T-helper 1 cell treated with Interleukin-12 subunit alpha and Interleukin-12 subunit beta and Interleukin-4 antibody, amounts not matched to agents 30 μg/mL and 1 μg/mL, for 36 hours (primary cell): ENCODE data around the gene TRPC3.

ENCODE experiments used
- H3K27ac Mint-ChIP-seq: one replicate; pipeline ENCODE4 v1.8.0; 2021; ENCODE audit warnings: mild to moderate bottlenecking, mixed read lengths
- H3K27me3 Mint-ChIP-seq: one replicate; pipeline ENCODE4 v1.8.0; 2021; ENCODE audit warnings: low read depth, mixed read lengths
- H3K36me3 Mint-ChIP-seq: one replicate; pipeline ENCODE4 v1.8.0; 2021; ENCODE audit warnings: low read depth, mixed read lengths
- H3K4me1 Mint-ChIP-seq: one replicate; pipeline ENCODE4 v1.8.0; 2021; ENCODE audit warnings: low read depth, mixed read lengths
- H3K4me3 Mint-ChIP-seq: one replicate; pipeline ENCODE4 v1.8.0; 2021; ENCODE audit warnings: mild to moderate bottlenecking, moderate library complexity, mixed read lengths
- H3K9me3 Mint-ChIP-seq: one replicate; pipeline ENCODE4 v1.8.0; 2021; ENCODE audit warnings: mixed read lengths

TRPC3 gene

GRCh38 chr4:121876070-121876469 is 75.8 kb downstream of the TRPC3 start:
- Mint-ChIP-seq H3K9me3 (no peaks in the 10 kb centered on the region), H3K27ac (no peak overlapping the region), H3K36me3 (no peaks in the 10 kb centered on the region), H3K4me3 (no peak overlapping the region), H3K27me3 (peaks cover 47% of the 10 kb centered on the region), H3K4me1 (peaks cover under 1% of the 10 kb centered on the region)

- H3K4me3 Mint-ChIP-seq, result no peak overlapping the region
- peaks cover 5% of the 10 kb centered on the region for H3K4me1 Mint-ChIP-seq
- H3K27me3 Mint-ChIP-seq, result peaks cover 43% of the 10 kb centered on the region
- no peaks in the 10 kb centered on the region for H3K9me3 Mint-ChIP-seq
- H3K36me3 Mint-ChIP-seq, result no peaks in the 10 kb centered on the region
- no peak overlapping the region for H3K27ac Mint-ChIP-seq
These were observed 76.2 kb downstream of the TRPC3 start for GRCh38 chr4:121875652-121876051.

GRCh38 chr4:121873604-121874003 is 78.3 kb downstream of the TRPC3 start:
- Mint-ChIP-seq H3K27me3 (peaks cover 35% of the 10 kb centered on the region), H3K27ac (no peak overlapping the region), H3K36me3 (no peaks in the 10 kb centered on the region), H3K4me1 (peaks cover 12% of the 10 kb centered on the region), H3K4me3 (no peak overlapping the region), H3K9me3 (no peaks in the 10 kb centered on the region)

GRCh38 chr4:121869841-121870822 is 81.7 kb downstream of the TRPC3 start, which contains the start of gene BBS7:
BBS7 (minus strand) TSS chr4:121870474; CDS start chr4:121870313, 161 bp downstream.
- H3K4me3 Mint-ChIP-seq, result peak within 1 kb of the TSS; percentile 98
- peaks cover 20% of the 10 kb centered on the region for H3K36me3 Mint-ChIP-seq
- peak within 1 kb of the TSS; percentile 86 for H3K27ac Mint-ChIP-seq
- no peaks in the 10 kb centered on the region for H3K9me3 Mint-ChIP-seq
- peaks cover 12% of the 10 kb centered on the region for H3K4me1 Mint-ChIP-seq
- peaks cover 27% of the 10 kb centered on the region for H3K27me3 Mint-ChIP-seq

- no peaks in the 10 kb centered on the region for H3K9me3 Mint-ChIP-seq
- no peak overlapping the region for H3K4me3 Mint-ChIP-seq
- peaks cover 27% of the 10 kb centered on the region for H3K36me3 Mint-ChIP-seq
- H3K4me1 Mint-ChIP-seq, result peaks cover 2% of the 10 kb centered on the region
- H3K27me3 Mint-ChIP-seq, result no peaks in the 10 kb centered on the region
- no peak overlapping the region for H3K27ac Mint-ChIP-seq
These were observed 88.1 kb downstream of the TRPC3 start for GRCh38 chr4:121863799-121864198.

GRCh38 chr4:121861426-121861825 is 90.4 kb downstream of the TRPC3 start:
- Mint-ChIP-seq H3K9me3 (no peaks in the 10 kb centered on the region), H3K4me1 (no peaks in the 10 kb centered on the region), H3K36me3 (peaks cover 16% of the 10 kb centered on the region), H3K27ac (no peak overlapping the region), H3K27me3 (no peaks in the 10 kb centered on the region), H3K4me3 (no peak overlapping the region)

- no peaks in the 10 kb centered on the region for H3K9me3 Mint-ChIP-seq
- H3K36me3 Mint-ChIP-seq, result peaks cover 6% of the 10 kb centered on the region
- no peaks in the 10 kb centered on the region for H3K4me1 Mint-ChIP-seq
- H3K27ac Mint-ChIP-seq, result no peak overlapping the region
- H3K4me3 Mint-ChIP-seq, result no peak overlapping the region
- no peaks in the 10 kb centered on the region for H3K27me3 Mint-ChIP-seq
These were observed 91.7 kb downstream of the TRPC3 start for GRCh38 chr4:121860121-121860520.

- no peaks in the 10 kb centered on the region for H3K4me1 Mint-ChIP-seq
- H3K36me3 Mint-ChIP-seq, result peaks cover 12% of the 10 kb centered on the region
- no peaks in the 10 kb centered on the region for H3K27me3 Mint-ChIP-seq
- no peak overlapping the region for H3K4me3 Mint-ChIP-seq
- H3K9me3 Mint-ChIP-seq, result no peaks in the 10 kb centered on the region
- H3K27ac Mint-ChIP-seq, result no peak overlapping the region
These were observed 100.5 kb downstream of the TRPC3 start for GRCh38 chr4:121851354-121851753.

GRCh38 chr4:121846662-121847061 is 105.2 kb downstream of the TRPC3 start:
- Mint-ChIP-seq H3K9me3 (no peaks in the 10 kb centered on the region), H3K36me3 (peaks cover 13% of the 10 kb centered on the region), H3K4me1 (no peaks in the 10 kb centered on the region)

GRCh38 chr4:121842862-121843261 is 109.0 kb downstream of the TRPC3 start:
- Mint-ChIP-seq H3K4me3 (no peak overlapping the region), H3K4me1 (no peaks in the 10 kb centered on the region), H3K27me3 (no peaks in the 10 kb centered on the region), H3K9me3 (peaks cover 4% of the 10 kb centered on the region), H3K36me3 (peaks cover 23% of the 10 kb centered on the region), H3K27ac (no peak overlapping the region)

More at GRCh38 chr4:121846662-121847061, 105.2 kb downstream of the TRPC3 start:
- H3K4me3 Mint-ChIP-seq, result no peak overlapping the region
- H3K27ac Mint-ChIP-seq, result no peak overlapping the region
- no peaks in the 10 kb centered on the region for H3K27me3 Mint-ChIP-seq

GRCh38 chr4:121838136-121838535 is 113.7 kb downstream of the TRPC3 start:
- Mint-ChIP-seq H3K9me3 (peaks cover 4% of the 10 kb centered on the region), H3K27me3 (no peaks in the 10 kb centered on the region), H3K36me3 (peaks cover 23% of the 10 kb centered on the region), H3K27ac (no peak overlapping the region), H3K4me3 (no peak overlapping the region), H3K4me1 (no peaks in the 10 kb centered on the region)

GRCh38 chr4:121829511-121829910 is 122.3 kb downstream of the TRPC3 start:
- Mint-ChIP-seq H3K4me1 (peaks cover 3% of the 10 kb centered on the region), H3K9me3 (no peaks in the 10 kb centered on the region), H3K27ac (no peak overlapping the region), H3K36me3 (peaks cover 9% of the 10 kb centered on the region), H3K4me3 (no peak overlapping the region), H3K27me3 (no peaks in the 10 kb centered on the region)
